ENCODE measurements around the gene DNAI1. TPM values are rescaled to one million over a fixed set of nuclear protein-coding genes. Genes with fewer than 3 reads are reported as not detected.

Gene DNAI1
- total RNA-seq, 2 donors from 2014 or later, result not detected

DNA sequence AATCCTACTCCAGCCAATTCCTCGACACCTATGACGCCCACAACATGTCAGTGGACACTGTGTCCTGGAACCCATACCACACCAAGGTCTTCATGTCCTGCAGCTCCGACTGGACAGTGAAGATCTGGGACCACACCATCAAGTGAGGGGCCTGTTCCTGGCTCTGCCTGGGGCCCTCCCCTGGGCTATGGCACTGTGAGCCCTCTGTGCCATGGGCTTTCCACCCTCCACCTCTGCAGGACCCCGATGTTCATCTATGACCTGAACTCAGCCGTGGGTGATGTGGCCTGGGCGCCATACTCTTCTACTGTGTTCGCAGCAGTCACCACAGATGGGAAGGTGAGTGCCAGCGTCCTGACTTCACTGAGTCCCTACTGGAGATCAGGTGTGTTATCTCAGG is 55.8 kb downstream of the DNAI1 start:
- H3K9me3 ChIP-seq, result no peaks in the 10 kb centered on the region
- H3K27ac ChIP-seq, result no peak overlapping the region
- H3K27me3 ChIP-seq, result no peaks in the 10 kb centered on the region
- intact Hi-C loops (cut with DNase I), result no loop called here
- H3K4me1 ChIP-seq, result no peaks in the 10 kb centered on the region
- no peak overlapping the region for H3K9ac ChIP-seq (ENCODE audit: low read depth in 2 of 2, low read length in 2 of 2)
- no peaks in the 10 kb centered on the region for H3K36me3 ChIP-seq
- no peak for DNase-seq
- TF ChIP-seq, protein P1, sequence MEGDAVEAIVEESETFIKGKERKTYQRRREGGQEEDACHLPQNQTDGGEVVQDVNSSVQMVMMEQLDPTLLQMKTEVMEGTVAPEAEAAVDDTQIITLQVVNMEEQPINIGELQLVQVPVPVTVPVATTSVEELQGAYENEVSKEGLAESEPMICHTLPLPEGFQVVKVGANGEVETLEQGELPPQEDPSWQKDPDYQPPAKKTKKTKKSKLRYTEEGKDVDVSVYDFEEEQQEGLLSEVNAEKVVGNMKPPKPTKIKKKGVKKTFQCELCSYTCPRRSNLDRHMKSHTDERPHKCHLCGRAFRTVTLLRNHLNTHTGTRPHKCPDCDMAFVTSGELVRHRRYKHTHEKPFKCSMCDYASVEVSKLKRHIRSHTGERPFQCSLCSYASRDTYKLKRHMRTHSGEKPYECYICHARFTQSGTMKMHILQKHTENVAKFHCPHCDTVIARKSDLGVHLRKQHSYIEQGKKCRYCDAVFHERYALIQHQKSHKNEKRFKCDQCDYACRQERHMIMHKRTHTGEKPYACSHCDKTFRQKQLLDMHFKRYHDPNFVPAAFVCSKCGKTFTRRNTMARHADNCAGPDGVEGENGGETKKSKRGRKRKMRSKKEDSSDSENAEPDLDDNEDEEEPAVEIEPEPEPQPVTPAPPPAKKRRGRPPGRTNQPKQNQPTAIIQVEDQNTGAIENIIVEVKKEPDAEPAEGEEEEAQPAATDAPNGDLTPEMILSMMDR (IDR thresholded peaks at IDR 0.05), result no peak
- H3K4me3 ChIP-seq, result no peak overlapping the region

- DNase-seq, result no peak
- Histone ChIP-seq H3K27ac (no peak overlapping the region), H3K27me3 (no peaks in the 10 kb centered on the region), H3K9me3 (no peaks in the 10 kb centered on the region), H3K4me3 (no peak overlapping the region), H3K4me1 (no peaks in the 10 kb centered on the region), H3K9ac (ENCODE audit: low read depth in 2 of 2, low read length in 2 of 2) (no peak overlapping the region), H3K36me3 (no peaks in the 10 kb centered on the region)
- intact Hi-C loops (cut with DNase I), result no loop called here
- TF ChIP-seq, protein P1 (IDR thresholded peaks at IDR 0.05), result no peak
Measured at GRCh38 chr9:34514816-34515215, 56.2 kb downstream of the DNAI1 start.

- H3K36me3 ChIP-seq, result no peaks in the 10 kb centered on the region
- no peaks in the 10 kb centered on the region for H3K4me1 ChIP-seq
- H3K4me3 ChIP-seq, result no peak overlapping the region
- H3K9me3 ChIP-seq, result no peaks in the 10 kb centered on the region
- H3K27ac ChIP-seq, result no peak overlapping the region
- TF ChIP-seq, protein P1 (IDR thresholded peaks at IDR 0.05), result no peak
- DNase-seq, result no peak
- intact Hi-C loops (cut with DNase I), result no loop called here
- H3K9ac ChIP-seq (ENCODE audit: low read depth in 2 of 2, low read length in 2 of 2), result no peak overlapping the region
- no peaks in the 10 kb centered on the region for H3K27me3 ChIP-seq
Measured at GRCh38 chr9:34515959-34516358, 57.4 kb downstream of the DNAI1 start.

- H3K27ac ChIP-seq, result no peak overlapping the region
- H3K4me1 ChIP-seq, result no peaks in the 10 kb centered on the region
- H3K36me3 ChIP-seq, result no peaks in the 10 kb centered on the region
- H3K27me3 ChIP-seq, result no peaks in the 10 kb centered on the region
- H3K4me3 ChIP-seq, result no peak overlapping the region
- TF ChIP-seq, protein P1 (IDR thresholded peaks at IDR 0.05), result no peak
- intact Hi-C loops (cut with DNase I), result no loop called here
- no peak overlapping the region for H3K9ac ChIP-seq (ENCODE audit: low read depth in 2 of 2, low read length in 2 of 2)
- H3K9me3 ChIP-seq, result no peaks in the 10 kb centered on the region
- no peak for DNase-seq
Measured at GRCh38 chr9:34517185-34517584, 58.6 kb downstream of the DNAI1 start.

DNA sequence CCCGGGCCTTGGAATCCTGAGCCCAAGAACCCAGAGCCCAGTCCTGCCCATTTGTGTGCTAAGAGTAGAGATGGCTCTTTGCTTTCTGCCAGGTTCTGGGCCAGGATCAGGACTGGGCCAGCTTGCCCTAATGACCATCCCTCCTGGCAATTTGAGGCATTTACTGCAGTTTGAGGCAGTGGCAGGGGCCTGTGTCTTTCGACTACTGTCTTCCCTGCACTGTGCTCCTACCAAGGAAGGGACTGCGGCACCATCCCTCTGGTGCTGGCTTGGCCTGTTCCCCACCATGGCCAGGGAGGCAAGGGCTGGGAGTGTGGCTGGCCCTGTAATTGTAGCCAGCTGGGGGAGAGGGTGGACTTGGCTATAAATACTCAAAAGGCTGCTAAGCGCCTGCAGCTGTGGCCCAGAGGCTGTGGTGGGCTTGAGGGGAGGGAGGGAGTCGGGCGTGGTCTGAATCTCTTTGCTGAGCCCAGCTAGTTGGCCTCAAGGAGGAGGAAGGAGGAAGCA is 59.6 kb downstream of the DNAI1 start:
- Histone ChIP-seq H3K4me1 (no peaks in the 10 kb centered on the region), H3K36me3 (no peaks in the 10 kb centered on the region), H3K4me3 (no peak overlapping the region), H3K9me3 (no peaks in the 10 kb centered on the region), H3K9ac (ENCODE audit: low read depth in 2 of 2, low read length in 2 of 2) (no peak overlapping the region), H3K27ac (no peak overlapping the region), H3K27me3 (no peaks in the 10 kb centered on the region)
- intact Hi-C loops (cut with DNase I), result no loop called here
- DNase-seq, result no peak
- TF ChIP-seq, protein P1 (IDR thresholded peaks at IDR 0.05), result no peak
